ENCODE measurements around the gene ERG.

ERG gene

GRCh38 chr21:38402291-38402690 is 96.0 kb downstream of the ERG start:
- Histone ChIP-seq H3K4me3 (ENCODE audit: low read depth, low read length) (no peak overlapping the region), H3K9ac (ENCODE audit: low read depth, low read length) (no peak overlapping the region), H3K27me3 (ENCODE audit: control insufficient read depth, insufficient read depth, low read length) (no peaks in the 10 kb centered on the region), H3K9me3 (ENCODE audit: control insufficient read depth, insufficient read depth, low read length) (no peaks in the 10 kb centered on the region), H3K4me1 (ENCODE audit: control insufficient read depth, insufficient read depth, low read length) (no peaks in the 10 kb centered on the region), H3K36me3 (ENCODE audit: control insufficient read depth, insufficient read depth, low read length) (no peaks in the 10 kb centered on the region)

DNA sequence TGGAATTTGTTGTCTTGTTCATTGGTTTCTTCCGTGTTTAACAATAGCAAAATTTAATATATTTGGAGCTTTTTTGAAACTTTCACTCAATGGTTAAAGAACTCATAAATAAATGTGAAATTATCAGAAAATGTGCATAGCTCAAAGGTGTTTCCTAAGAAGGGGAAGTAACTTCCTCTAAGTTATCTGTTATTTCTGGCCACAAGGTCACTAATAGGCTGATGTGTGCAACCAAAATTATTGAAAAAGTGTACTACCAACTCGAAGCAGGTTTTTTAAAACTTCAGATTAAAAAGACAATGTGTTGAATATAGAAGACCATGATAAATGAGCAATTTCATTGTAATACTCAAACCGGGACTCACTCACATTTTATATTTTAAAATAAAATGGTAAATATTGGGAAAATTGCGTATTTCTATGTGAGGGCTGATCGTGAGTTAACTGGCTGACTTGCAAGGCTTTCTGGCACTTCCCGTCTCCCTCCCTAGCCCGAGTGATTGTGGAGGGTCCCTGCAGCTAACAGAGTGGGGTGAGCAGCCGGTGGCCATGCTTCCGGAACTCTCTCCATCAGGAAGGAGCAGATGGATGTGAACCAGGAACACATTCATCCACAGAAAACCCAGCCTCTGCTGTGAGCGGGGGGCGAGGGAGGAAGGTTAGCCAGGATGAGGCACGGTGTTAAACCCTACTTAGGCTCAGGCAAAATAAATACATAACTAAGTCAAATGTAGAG is 96.9 kb downstream of the ERG start:
- no peaks in the 10 kb centered on the region for H3K27me3 ChIP-seq (ENCODE audit: control insufficient read depth, insufficient read depth, low read length)
- no peaks in the 10 kb centered on the region for H3K36me3 ChIP-seq (ENCODE audit: control insufficient read depth, insufficient read depth, low read length)
- H3K4me1 ChIP-seq (ENCODE audit: control insufficient read depth, insufficient read depth, low read length) = no peaks in the 10 kb centered on the region
- H3K4me3 ChIP-seq (ENCODE audit: low read depth, low read length) = no peak overlapping the region
- H3K9me3 ChIP-seq (ENCODE audit: control insufficient read depth, insufficient read depth, low read length) = no peaks in the 10 kb centered on the region
- no peak overlapping the region for H3K9ac ChIP-seq (ENCODE audit: low read depth, low read length)

- Histone ChIP-seq H3K27me3 (ENCODE audit: control insufficient read depth, insufficient read depth, low read length) (no peaks in the 10 kb centered on the region), H3K9ac (ENCODE audit: low read depth, low read length) (no peak overlapping the region), H3K9me3 (ENCODE audit: control insufficient read depth, insufficient read depth, low read length) (no peaks in the 10 kb centered on the region), H3K4me3 (ENCODE audit: low read depth, low read length) (no peak overlapping the region), H3K36me3 (ENCODE audit: control insufficient read depth, insufficient read depth, low read length) (no peaks in the 10 kb centered on the region), H3K4me1 (ENCODE audit: control insufficient read depth, insufficient read depth, low read length) (no peaks in the 10 kb centered on the region)
These were observed 97.9 kb downstream of the ERG start for GRCh38 chr21:38400195-38400919.

GRCh38 chr21:38399103-38399502 is 99.2 kb downstream of the ERG start:
- Histone ChIP-seq H3K9ac (ENCODE audit: low read depth, low read length) (no peak overlapping the region), H3K27me3 (ENCODE audit: control insufficient read depth, insufficient read depth, low read length) (no peaks in the 10 kb centered on the region), H3K4me1 (ENCODE audit: control insufficient read depth, insufficient read depth, low read length) (no peaks in the 10 kb centered on the region), H3K36me3 (ENCODE audit: control insufficient read depth, insufficient read depth, low read length) (no peaks in the 10 kb centered on the region), H3K9me3 (ENCODE audit: control insufficient read depth, insufficient read depth, low read length) (no peaks in the 10 kb centered on the region), H3K4me3 (ENCODE audit: low read depth, low read length) (no peak overlapping the region)

DNA sequence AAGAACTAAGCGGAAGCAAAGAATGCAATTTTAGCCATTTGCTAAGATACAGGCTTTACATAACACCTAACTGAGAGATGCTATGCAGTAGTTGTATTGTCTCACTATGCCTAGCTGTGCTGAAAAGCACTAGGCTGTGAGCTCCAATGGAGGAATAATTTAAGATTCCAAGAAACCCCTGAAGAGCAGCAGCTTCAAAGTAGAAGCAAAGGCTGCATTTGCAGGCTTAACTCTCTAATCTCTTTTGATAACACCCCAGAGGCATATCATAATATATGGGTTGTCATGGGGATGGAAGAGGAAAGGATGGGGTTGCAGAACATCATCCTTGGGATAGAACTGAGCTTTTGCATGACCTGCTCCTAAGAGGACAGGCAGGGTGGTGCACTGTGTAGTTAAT is 102.0 kb downstream of the ERG start:
- Histone ChIP-seq H3K27me3 (ENCODE audit: control insufficient read depth, insufficient read depth, low read length) (no peaks in the 10 kb centered on the region), H3K9me3 (ENCODE audit: control insufficient read depth, insufficient read depth, low read length) (no peaks in the 10 kb centered on the region), H3K36me3 (ENCODE audit: control insufficient read depth, insufficient read depth, low read length) (no peaks in the 10 kb centered on the region), H3K4me3 (ENCODE audit: low read depth, low read length) (no peak overlapping the region), H3K9ac (ENCODE audit: low read depth, low read length) (no peak overlapping the region), H3K4me1 (ENCODE audit: control insufficient read depth, insufficient read depth, low read length) (peaks cover 3% of the 10 kb centered on the region)

DNA sequence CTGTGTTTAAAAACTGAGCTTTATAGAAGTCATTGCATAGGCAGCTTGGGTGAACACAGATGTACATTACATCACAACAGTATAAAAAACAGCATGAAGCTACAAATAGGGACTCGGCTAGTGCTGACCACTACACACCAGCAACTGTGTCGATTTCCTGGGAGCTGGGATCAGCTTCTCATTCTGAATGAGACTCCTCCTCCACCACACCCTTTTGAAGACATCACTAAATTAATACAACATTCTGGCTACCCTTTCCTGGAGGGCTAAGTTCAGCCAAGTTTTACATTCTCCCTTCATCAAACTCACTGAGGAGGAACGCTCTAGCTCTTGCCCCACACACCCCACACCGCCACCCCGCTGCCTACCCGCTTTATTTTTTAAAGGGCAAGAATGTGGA is 102.7 kb downstream of the ERG start:
- no peaks in the 10 kb centered on the region for H3K27me3 ChIP-seq (ENCODE audit: control insufficient read depth, insufficient read depth, low read length)
- no peak overlapping the region for H3K4me3 ChIP-seq (ENCODE audit: low read depth, low read length)
- peaks cover 3% of the 10 kb centered on the region for H3K4me1 ChIP-seq (ENCODE audit: control insufficient read depth, insufficient read depth, low read length)
- H3K9ac ChIP-seq (ENCODE audit: low read depth, low read length) = no peak overlapping the region
- no peaks in the 10 kb centered on the region for H3K36me3 ChIP-seq (ENCODE audit: control insufficient read depth, insufficient read depth, low read length)
- no peaks in the 10 kb centered on the region for H3K9me3 ChIP-seq (ENCODE audit: control insufficient read depth, insufficient read depth, low read length)

DNA sequence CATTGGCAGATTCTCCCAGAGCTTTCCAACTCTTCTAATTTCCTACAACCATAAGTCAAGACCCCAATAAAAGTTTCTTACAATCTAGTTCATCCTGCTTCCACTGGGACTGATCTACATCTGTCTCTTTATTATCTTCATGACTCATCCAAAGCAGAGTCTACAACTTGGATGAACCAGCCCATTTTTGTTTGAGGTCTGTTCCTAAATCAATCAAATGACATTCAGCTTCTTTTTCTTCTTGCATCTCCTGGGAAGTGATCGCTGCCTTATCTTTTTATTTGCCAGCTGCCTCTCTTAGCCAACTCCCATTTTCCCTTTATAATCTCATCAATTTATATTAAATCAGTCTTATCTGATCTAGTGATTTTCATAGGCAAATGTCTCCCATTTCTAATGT is 105.6 kb downstream of the ERG start:
- no peak overlapping the region for H3K9ac ChIP-seq (ENCODE audit: low read depth, low read length)
- H3K4me1 ChIP-seq (ENCODE audit: control insufficient read depth, insufficient read depth, low read length) = peaks cover 3% of the 10 kb centered on the region
- no peaks in the 10 kb centered on the region for H3K36me3 ChIP-seq (ENCODE audit: control insufficient read depth, insufficient read depth, low read length)
- H3K9me3 ChIP-seq (ENCODE audit: control insufficient read depth, insufficient read depth, low read length) = no peaks in the 10 kb centered on the region
- no peaks in the 10 kb centered on the region for H3K27me3 ChIP-seq (ENCODE audit: control insufficient read depth, insufficient read depth, low read length)
- no peak overlapping the region for H3K4me3 ChIP-seq (ENCODE audit: low read depth, low read length)

- H3K9ac ChIP-seq (ENCODE audit: low read depth, low read length) = no peak overlapping the region
- H3K4me3 ChIP-seq (ENCODE audit: low read depth, low read length) = no peak overlapping the region
- no peaks in the 10 kb centered on the region for H3K36me3 ChIP-seq (ENCODE audit: control insufficient read depth, insufficient read depth, low read length)
- no peaks in the 10 kb centered on the region for H3K27me3 ChIP-seq (ENCODE audit: control insufficient read depth, insufficient read depth, low read length)
- H3K4me1 ChIP-seq (ENCODE audit: control insufficient read depth, insufficient read depth, low read length) = peaks cover 3% of the 10 kb centered on the region
- H3K9me3 ChIP-seq (ENCODE audit: control insufficient read depth, insufficient read depth, low read length) = no peaks in the 10 kb centered on the region
These were observed 108.4 kb downstream of the ERG start for GRCh38 chr21:38389896-38390295.

GRCh38 chr21:38389354-38389676 is 109.0 kb downstream of the ERG start:
- Histone ChIP-seq H3K9me3 (ENCODE audit: control insufficient read depth, insufficient read depth, low read length) (no peaks in the 10 kb centered on the region), H3K4me3 (ENCODE audit: low read depth, low read length) (no peak overlapping the region), H3K27me3 (ENCODE audit: control insufficient read depth, insufficient read depth, low read length) (no peaks in the 10 kb centered on the region), H3K36me3 (ENCODE audit: control insufficient read depth, insufficient read depth, low read length) (no peaks in the 10 kb centered on the region), H3K4me1 (ENCODE audit: control insufficient read depth, insufficient read depth, low read length) (peaks cover 3% of the 10 kb centered on the region), H3K9ac (ENCODE audit: low read depth, low read length) (no peak overlapping the region)

GRCh38 chr21:38388647-38389353 is 109.5 kb downstream of the ERG start:
- H3K36me3 ChIP-seq (ENCODE audit: control insufficient read depth, insufficient read depth, low read length) = no peaks in the 10 kb centered on the region
- H3K9ac ChIP-seq (ENCODE audit: low read depth, low read length) = no peak overlapping the region
- peaks cover 3% of the 10 kb centered on the region for H3K4me1 ChIP-seq (ENCODE audit: control insufficient read depth, insufficient read depth, low read length)
- no peaks in the 10 kb centered on the region for H3K9me3 ChIP-seq (ENCODE audit: control insufficient read depth, insufficient read depth, low read length)
- H3K4me3 ChIP-seq (ENCODE audit: low read depth, low read length) = no peak overlapping the region
- H3K27me3 ChIP-seq (ENCODE audit: control insufficient read depth, insufficient read depth, low read length) = no peaks in the 10 kb centered on the region

- no peaks in the 10 kb centered on the region for H3K36me3 ChIP-seq (ENCODE audit: control insufficient read depth, insufficient read depth, low read length)
- H3K4me1 ChIP-seq (ENCODE audit: control insufficient read depth, insufficient read depth, low read length) = peaks cover 3% of the 10 kb centered on the region
- no peak overlapping the region for H3K9ac ChIP-seq (ENCODE audit: low read depth, low read length)
- H3K4me3 ChIP-seq (ENCODE audit: low read depth, low read length) = no peak overlapping the region
- no peaks in the 10 kb centered on the region for H3K9me3 ChIP-seq (ENCODE audit: control insufficient read depth, insufficient read depth, low read length)
- H3K27me3 ChIP-seq (ENCODE audit: control insufficient read depth, insufficient read depth, low read length) = no peaks in the 10 kb centered on the region
These were observed 110.1 kb downstream of the ERG start for GRCh38 chr21:38388203-38388602.

DNA sequence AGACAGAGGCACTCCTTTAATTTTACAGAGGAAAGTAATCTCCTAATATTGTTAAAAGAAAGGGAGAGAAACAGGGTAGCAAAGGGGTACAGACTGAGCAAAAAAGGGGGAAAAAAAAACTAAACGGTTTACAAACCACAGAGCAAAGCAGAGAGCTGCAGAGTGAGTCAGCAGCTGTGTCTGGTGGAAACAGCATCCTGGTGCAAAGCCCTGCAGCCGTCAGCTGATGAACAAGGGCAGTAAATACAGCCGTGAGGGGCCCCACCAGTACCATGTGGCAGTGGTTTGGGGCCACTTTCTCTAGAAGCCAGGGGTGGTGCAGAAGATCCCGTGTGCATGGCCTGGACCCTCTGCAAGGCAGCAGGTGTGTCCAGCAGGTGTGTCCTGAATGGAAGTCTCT is 111.3 kb downstream of the ERG start:
- no peaks in the 10 kb centered on the region for H3K36me3 ChIP-seq (ENCODE audit: control insufficient read depth, insufficient read depth, low read length)
- H3K9ac ChIP-seq (ENCODE audit: low read depth, low read length) = no peak overlapping the region
- H3K4me3 ChIP-seq (ENCODE audit: low read depth, low read length) = no peak overlapping the region
- no peaks in the 10 kb centered on the region for H3K27me3 ChIP-seq (ENCODE audit: control insufficient read depth, insufficient read depth, low read length)
- no peaks in the 10 kb centered on the region for H3K9me3 ChIP-seq (ENCODE audit: control insufficient read depth, insufficient read depth, low read length)
- peaks cover 3% of the 10 kb centered on the region for H3K4me1 ChIP-seq (ENCODE audit: control insufficient read depth, insufficient read depth, low read length)
